Esophagus (tissue), 2 donors: ENCODE results near the gene USF2. TPM values are rescaled to one million over a fixed set of nuclear protein-coding genes. Genes with fewer than 3 reads are reported as not detected.

Experiments
- H3K27ac ChIP-seq, 2 donors: one replicate each; pipeline ENCODE4 v1.5.1; 2013; ENCODE audit warnings: low read depth in 2 of 2, mild to moderate bottlenecking in 2 of 2, inconsistent platforms in 1 of 2, low read length in 1 of 2, moderate library complexity in 1 of 2
- H3K27me3 ChIP-seq, 2 donors: one replicate each; pipeline ENCODE4 v1.6.1; 2013; ENCODE audit warnings: low read length in 2 of 2, control low read depth in 1 of 2, mild to moderate bottlenecking in 1 of 2; ENCODE audit not compliant: insufficient read depth in 2 of 2, control insufficient read depth in 1 of 2
- H3K36me3 ChIP-seq, 2 donors: one replicate each; pipeline ENCODE4 v1.6.1; 2013; ENCODE audit warnings: low read length in 1 of 2; ENCODE audit not compliant: control insufficient read depth in 2 of 2, insufficient read depth in 2 of 2
- H3K4me1 ChIP-seq, 2 donors: one replicate each; pipeline ENCODE4 v1.6.1; 2013; ENCODE audit warnings: low read length in 1 of 2; ENCODE audit not compliant: control insufficient read depth in 2 of 2, insufficient read depth in 2 of 2
- H3K4me3 ChIP-seq, 2 donors: one replicate each; pipeline ENCODE4 v1.5.1; 2013; ENCODE audit warnings: low read length in 2 of 2, mild to moderate bottlenecking in 2 of 2, low read depth in 1 of 2, moderate library complexity in 1 of 2
- H3K9me3 ChIP-seq, 2 donors: one replicate each; pipeline ENCODE4 v1.6.1; 2013; ENCODE audit warnings: mild to moderate bottlenecking in 2 of 2, low read depth in 1 of 2, low read length in 1 of 2, moderate library complexity in 1 of 2; ENCODE audit not compliant: control insufficient read depth in 2 of 2, insufficient read depth in 1 of 2
- WGBS, 2 donors: extraction: QIAGEN DNeasy Blood & Tissue Kit; methylation state at CpG; one replicate each; pipeline ENCODE4 v1.1.7; 2013; 5-methylcytosine and 5-hydroxymethylcytosine counted together
- polyA plus RNA-seq, 2 donors: library from polyadenylated mRNA; stranded (reverse); fragments of 200-250 nt; gene quantifications; one replicate each; pipeline ENCODE4 v1.2.3, GENCODE V29; 2013
- donor health status: healthy with polysubstance abuse.
- donor health status: Bipolar disorder and iron deficiency.

The USF2 gene
- polyA plus RNA-seq, 2 donors: 74.7 to 97.6 TPM

DNA sequence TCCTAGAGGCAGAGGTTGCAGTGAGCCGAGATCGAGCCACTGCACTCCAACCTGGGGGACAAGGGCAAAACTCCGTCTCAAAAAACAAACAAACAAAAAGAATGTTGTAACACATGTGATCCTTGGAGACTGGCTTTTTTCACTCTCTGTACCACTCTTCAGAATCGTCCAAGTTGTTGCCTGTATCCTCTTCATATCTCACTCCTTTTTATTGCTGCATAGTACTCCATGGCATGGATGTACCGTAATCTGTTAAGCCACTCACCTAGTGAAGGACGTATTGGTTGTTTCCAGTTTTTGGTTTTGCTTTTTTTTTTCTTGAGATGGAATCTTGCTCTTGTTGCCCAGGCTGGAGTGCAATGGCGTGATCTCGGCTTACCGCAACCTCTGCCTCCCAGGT is 53.3 kb downstream of the USF2 start:
- no peak overlapping the region for H3K4me3 ChIP-seq
- 92 to 96% methylated on average over 9 of the region's 9 CpGs for WGBS, 2 donors
- H3K9me3 ChIP-seq: no peaks in the 10 kb centered on the region
- H3K4me1 ChIP-seq: no peaks in the 10 kb centered on the region
- peaks cover 0 to 2% of the 10 kb centered on the region in 2 donors for H3K27me3 ChIP-seq
- H3K27ac ChIP-seq: no peak overlapping the region
- H3K36me3 ChIP-seq: no peaks in the 10 kb centered on the region

DNA sequence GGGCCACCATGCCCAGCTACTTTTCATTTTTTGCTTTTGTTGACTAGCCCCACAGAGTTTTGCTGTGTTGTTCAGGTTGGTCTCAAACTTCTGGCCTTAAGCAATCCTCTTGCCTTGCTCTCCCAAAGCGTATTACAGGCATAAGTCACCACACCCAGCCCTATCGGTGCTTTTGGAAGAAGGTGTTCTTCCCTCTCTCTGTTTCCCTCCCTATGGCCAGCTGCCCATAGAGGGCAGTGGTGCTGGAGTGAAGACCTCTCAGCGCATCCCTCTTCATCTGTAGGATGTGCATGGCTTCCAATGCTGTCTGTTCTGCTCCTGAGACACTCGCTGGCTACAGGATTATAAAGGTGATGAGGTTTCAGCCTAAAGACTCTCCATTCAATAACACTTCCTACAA is 58.9 kb downstream of the USF2 start:
- H3K27me3 ChIP-seq: no peaks in the 10 kb centered on the region
- H3K4me1 ChIP-seq: no peaks in the 10 kb centered on the region
- H3K36me3 ChIP-seq: no peaks in the 10 kb centered on the region
- WGBS, 2 donors: 61 to 68% methylated on average over 4 of the region's 4 CpGs
- H3K4me3 ChIP-seq: no peak overlapping the region
- no peak overlapping the region for H3K27ac ChIP-seq
- H3K9me3 ChIP-seq: no peaks in the 10 kb centered on the region

DNA sequence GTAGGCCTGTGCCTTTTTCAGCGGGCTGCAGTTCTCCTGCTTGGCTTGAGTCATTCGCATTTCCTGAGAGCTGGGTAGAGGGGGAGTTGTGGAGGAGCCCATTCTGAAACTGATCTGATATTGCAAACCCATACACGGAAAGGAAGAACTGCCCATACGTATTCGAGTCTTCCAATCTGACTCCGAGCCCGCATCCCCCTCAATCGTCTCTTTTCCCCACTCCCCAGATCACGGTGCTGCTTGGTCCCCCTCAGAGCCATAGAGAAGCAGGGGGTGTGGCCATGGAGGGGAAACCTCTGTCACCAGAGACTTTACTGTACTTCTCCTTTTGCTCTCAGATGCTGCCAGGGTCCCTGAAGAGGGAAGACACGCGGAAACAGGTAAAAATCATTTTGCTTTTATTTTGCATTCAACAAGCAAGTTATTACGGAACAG is 60.1 kb downstream of the USF2 start, which contains the start of gene CD22:
Gene CD22 (plus strand): TSS at position 337 of the 435 bp plus-strand sequence. CDS start 2,854 bp downstream, outside the sequence.
- Histone ChIP-seq H3K4me3 (no peak within 1 kb of the TSS), H3K27me3 (no peaks in the 10 kb centered on the region), H3K36me3 (no peaks in the 10 kb centered on the region), H3K4me1 (no peaks in the 10 kb centered on the region), H3K9me3 (no peaks in the 10 kb centered on the region), H3K27ac (no peak within 1 kb of the TSS)
- 75 to 76% methylated on average over 12 of the region's 12 CpGs for WGBS, 2 donors

DNA sequence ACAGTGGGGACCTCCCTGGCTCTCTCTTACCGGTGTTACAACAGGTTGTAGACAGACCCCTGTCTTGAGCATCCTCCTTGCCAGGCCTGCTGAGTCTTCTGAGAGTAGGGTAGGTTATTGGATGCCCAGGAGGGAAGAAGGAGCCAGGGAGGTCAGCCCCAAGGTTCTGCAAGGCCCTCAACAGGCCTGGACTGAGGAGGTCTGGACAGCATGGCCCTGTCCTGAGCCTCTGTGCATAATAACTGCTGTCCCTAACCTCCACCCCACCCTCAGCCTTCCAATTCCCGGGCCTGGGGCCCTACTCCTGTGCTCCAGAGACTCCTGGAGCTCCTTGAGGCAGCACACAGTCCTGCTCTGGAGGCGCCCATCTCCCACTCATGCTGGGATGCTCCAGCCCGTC is 60.6 kb downstream of the USF2 start:
- Histone ChIP-seq H3K4me3 (no peak overlapping the region), H3K27me3 (no peaks in the 10 kb centered on the region), H3K27ac (no peak overlapping the region), H3K9me3 (no peaks in the 10 kb centered on the region), H3K36me3 (no peaks in the 10 kb centered on the region), H3K4me1 (no peaks in the 10 kb centered on the region)
- WGBS, 2 donors: 66 to 71% methylated on average over 4 of the region's 4 CpGs

Other genes with a start within 250 kb of the USF2 start
- gene SCN1B, start 238.5 kb upstream of the USF2 start, polyA plus RNA-seq: 1 to 10 TPM in 1 of 2 donors, under 1 TPM in 1; 0.73 to 1.1 TPM
- under 1 TPM; 0.04 to 0.16 TPM for gene HPN, start 227.2 kb upstream of the USF2 start, polyA plus RNA-seq
- gene FXYD3, start 153.1 kb upstream of the USF2 start, polyA plus RNA-seq: 100 to 1,000 TPM; 630 to 697 TPM
- 1 to 10 TPM; 6.5 to 10.0 TPM for gene LGI4, start 133.9 kb upstream of the USF2 start, polyA plus RNA-seq
- 10 to 100 TPM; 13.2 to 21.4 TPM for gene FXYD1, start 130.1 kb upstream of the USF2 start, polyA plus RNA-seq
- gene FXYD7, start 125.7 kb upstream of the USF2 start, polyA plus RNA-seq: under 1 TPM; 0.09 to 0.14 TPM
- 10 to 100 TPM; 33.5 to 94.9 TPM for gene FXYD5, start 114.2 kb upstream of the USF2 start, polyA plus RNA-seq
- gene FAM187B, start 40.2 kb upstream of the USF2 start, polyA plus RNA-seq: under 1 TPM in 1 of 2 donors, not detected in 1; 0.08 TPM
- gene LSR, start 20.0 kb upstream of the USF2 start, polyA plus RNA-seq: 10 to 100 TPM; 39.0 to 63.5 TPM
- gene HAMP, start 13.6 kb downstream of the USF2 start, polyA plus RNA-seq: under 1 TPM in 1 of 2 donors, not detected in 1; 0.08 TPM
- not detected for gene MAG, start 23.2 kb downstream of the USF2 start, polyA plus RNA-seq
- 1 to 10 TPM in 1 of 2 donors, under 1 TPM in 1; 0.71 to 1.2 TPM for gene CD22, start 60.2 kb downstream of the USF2 start, polyA plus RNA-seq
- gene FFAR1, start 78.9 kb downstream of the USF2 start, polyA plus RNA-seq: not detected
- not detected for gene FFAR3, start 89.5 kb downstream of the USF2 start, polyA plus RNA-seq
- not detected for gene GPR42, start 102.1 kb downstream of the USF2 start, polyA plus RNA-seq
- 1 to 10 TPM in 1 of 2 donors, under 1 TPM in 1; 0.59 to 1.4 TPM for gene FFAR2, start 179.3 kb downstream of the USF2 start, polyA plus RNA-seq
- 100 to 1,000 TPM; 109 to 238 TPM for gene KRTDAP, start 221.5 kb downstream of the USF2 start, polyA plus RNA-seq
- 100 to 1,000 TPM; 223 to 315 TPM for gene DMKN, start 244.7 kb downstream of the USF2 start, polyA plus RNA-seq